ENCODE results near the gene VCAN.

Gene VCAN

DNA sequence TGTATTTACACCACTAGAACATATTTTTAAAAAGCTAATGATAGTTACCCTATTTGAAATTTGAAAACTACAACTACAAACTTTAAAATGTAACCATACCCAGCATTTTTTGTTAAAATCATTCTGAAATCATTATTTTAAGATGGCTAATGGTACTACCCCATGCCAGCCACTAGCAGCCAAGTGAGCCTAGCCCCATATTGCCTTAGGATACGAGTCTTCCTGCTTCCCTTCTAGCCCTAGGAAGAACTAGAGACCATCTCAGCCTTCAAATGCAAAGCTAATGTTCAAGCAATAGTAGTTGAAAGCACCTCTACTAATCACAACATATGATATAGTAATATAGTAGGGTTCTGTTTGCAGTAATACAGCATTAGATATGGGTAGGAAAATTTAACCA is 24.0 kb upstream of the VCAN start:
- DNase-seq (ENCODE audit: low spot score) (no peak), ATAC-seq (ENCODE audit: low read depth) (no peak)
- TF ChIP-seq CTCF (IDR thresholded peaks at IDR 0.05; ENCODE audit: poor library complexity, severe bottlenecking), result no peak
- Histone ChIP-seq H3K36me3 (ENCODE audit: low read depth) (no peaks in the 10 kb centered on the region), H3K4me3 (ENCODE audit: severe bottlenecking) (no peak overlapping the region), H3K27ac (ENCODE audit: poor library complexity, severe bottlenecking) (no peak overlapping the region), H3K4me1 (ENCODE audit: insufficient read depth, poor library complexity, severe bottlenecking) (no peaks in the 10 kb centered on the region), H3K9me3 (ENCODE audit: severe bottlenecking) (no peaks in the 10 kb centered on the region), H3K27me3 (ENCODE audit: insufficient read depth, poor library complexity, severe bottlenecking) (no peaks in the 10 kb centered on the region)

DNA sequence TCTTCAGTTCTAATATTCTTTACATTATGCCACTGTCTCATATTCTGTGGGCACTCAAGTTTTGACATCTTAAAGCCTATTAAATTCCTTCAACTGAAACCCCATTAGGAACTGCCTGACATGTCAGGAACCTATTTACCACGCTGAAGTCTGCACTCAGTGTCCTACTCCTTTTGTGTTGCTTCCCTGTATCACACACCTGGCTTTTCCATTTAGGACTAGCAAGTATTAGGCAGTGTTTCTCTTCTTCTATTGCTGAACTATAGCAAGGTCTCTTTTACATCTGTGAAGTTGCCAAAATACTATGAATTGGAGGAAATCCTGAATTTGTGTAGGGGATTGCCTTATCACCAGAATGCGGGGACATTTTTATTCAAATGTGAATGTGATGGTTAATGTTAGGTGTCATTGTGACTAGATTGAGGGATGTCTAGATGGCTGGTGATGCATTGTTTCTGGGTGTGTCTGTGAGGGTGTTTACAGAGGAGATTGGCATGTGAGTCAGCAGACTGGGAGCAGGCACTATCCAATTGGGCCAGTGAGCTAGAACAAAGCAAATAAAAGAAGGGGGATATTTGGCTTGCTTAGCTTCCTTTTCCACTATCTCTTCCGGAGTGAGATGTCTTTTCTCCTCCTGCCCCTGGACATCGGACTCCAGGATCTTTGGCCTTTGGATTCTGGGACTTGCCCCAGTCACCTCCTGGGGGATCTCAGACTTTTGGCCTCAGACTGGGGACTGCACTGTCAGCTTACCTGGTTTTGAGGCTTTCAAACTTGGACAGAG is 21.2 kb upstream of the VCAN start:
- H3K36me3 ChIP-seq (ENCODE audit: low read depth), result no peaks in the 10 kb centered on the region
- no peak overlapping the region for H3K4me3 ChIP-seq (ENCODE audit: severe bottlenecking)
- peak; percentile 81 for ATAC-seq (ENCODE audit: low read depth)
- H3K4me1 ChIP-seq (ENCODE audit: insufficient read depth, poor library complexity, severe bottlenecking), result no peaks in the 10 kb centered on the region
- peaks cover 5% of the 10 kb centered on the region for H3K9me3 ChIP-seq (ENCODE audit: severe bottlenecking)
- H3K27me3 ChIP-seq (ENCODE audit: insufficient read depth, poor library complexity, severe bottlenecking), result no peaks in the 10 kb centered on the region
- no peak overlapping the region for H3K27ac ChIP-seq (ENCODE audit: poor library complexity, severe bottlenecking)
- TF ChIP-seq CTCF (IDR thresholded peaks at IDR 0.05; ENCODE audit: poor library complexity, severe bottlenecking), result no peak
- DNase-seq (ENCODE audit: low spot score), result no peak

DNA sequence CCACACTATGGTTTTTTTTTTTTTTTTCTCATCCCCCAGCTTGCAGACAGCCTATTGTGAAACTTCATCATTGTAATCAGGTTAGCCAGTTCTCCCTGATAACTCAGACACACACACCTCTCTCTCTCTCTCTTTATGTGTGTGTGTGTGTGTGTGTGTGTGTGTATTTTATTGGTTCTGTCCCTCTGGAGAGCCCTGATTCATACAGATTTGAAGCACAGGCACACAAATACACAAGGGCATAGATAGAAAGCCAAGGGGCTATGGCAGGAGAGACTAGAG is 20.6 kb upstream of the VCAN start:
- H3K36me3 ChIP-seq (ENCODE audit: low read depth), result no peaks in the 10 kb centered on the region
- H3K27ac ChIP-seq (ENCODE audit: poor library complexity, severe bottlenecking), result no peak overlapping the region
- TF ChIP-seq CTCF (IDR thresholded peaks at IDR 0.05; ENCODE audit: poor library complexity, severe bottlenecking), result no peak
- no peaks in the 10 kb centered on the region for H3K27me3 ChIP-seq (ENCODE audit: insufficient read depth, poor library complexity, severe bottlenecking)
- ATAC-seq (ENCODE audit: low read depth) (0 out of 3 replicates have a peak, but pooled peaks have one; percentile 12), DNase-seq (ENCODE audit: low spot score) (no peak)
- no peaks in the 10 kb centered on the region for H3K4me1 ChIP-seq (ENCODE audit: insufficient read depth, poor library complexity, severe bottlenecking)
- no peak overlapping the region for H3K4me3 ChIP-seq (ENCODE audit: severe bottlenecking)
- peaks cover 5% of the 10 kb centered on the region for H3K9me3 ChIP-seq (ENCODE audit: severe bottlenecking)

- H3K9me3 ChIP-seq (ENCODE audit: severe bottlenecking), result peaks cover 5% of the 10 kb centered on the region
- no peak for TF ChIP-seq CTCF (IDR thresholded peaks at IDR 0.05; ENCODE audit: poor library complexity, severe bottlenecking)
- H3K4me1 ChIP-seq (ENCODE audit: insufficient read depth, poor library complexity, severe bottlenecking), result no peaks in the 10 kb centered on the region
- H3K4me3 ChIP-seq (ENCODE audit: severe bottlenecking), result no peak overlapping the region
- H3K36me3 ChIP-seq (ENCODE audit: low read depth), result no peaks in the 10 kb centered on the region
- H3K27ac ChIP-seq (ENCODE audit: poor library complexity, severe bottlenecking), result no peak overlapping the region
- no peak for DNase-seq (ENCODE audit: low spot score)
- no peaks in the 10 kb centered on the region for H3K27me3 ChIP-seq (ENCODE audit: insufficient read depth, poor library complexity, severe bottlenecking)
- no peak for ATAC-seq (ENCODE audit: low read depth)
These were observed 19.6 kb upstream of the VCAN start for GRCh38 chr5:83451955-83452354.

DNA sequence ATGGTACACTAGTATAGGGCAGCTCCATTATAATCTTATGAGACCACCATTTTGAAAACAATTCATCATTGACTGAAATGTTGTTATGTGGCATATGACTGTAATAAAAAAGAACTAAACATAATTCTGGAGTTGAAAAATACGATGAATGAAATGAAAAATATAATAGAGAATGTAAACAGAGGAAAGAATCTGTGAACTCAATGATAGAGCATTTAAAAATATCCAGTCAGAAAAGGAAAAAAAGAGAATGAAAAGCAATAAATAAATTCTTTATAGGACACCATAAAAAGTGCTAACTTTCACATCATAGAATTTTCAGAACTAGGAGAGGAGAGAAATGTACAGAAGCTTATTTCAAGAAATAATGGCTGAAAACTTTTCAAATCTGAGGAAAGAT is 17.6 kb upstream of the VCAN start:
- Histone ChIP-seq H3K36me3 (ENCODE audit: low read depth) (no peaks in the 10 kb centered on the region), H3K4me1 (ENCODE audit: insufficient read depth, poor library complexity, severe bottlenecking) (no peaks in the 10 kb centered on the region), H3K27ac (ENCODE audit: poor library complexity, severe bottlenecking) (no peak overlapping the region), H3K27me3 (ENCODE audit: insufficient read depth, poor library complexity, severe bottlenecking) (no peaks in the 10 kb centered on the region), H3K4me3 (ENCODE audit: severe bottlenecking) (no peak overlapping the region), H3K9me3 (ENCODE audit: severe bottlenecking) (peaks cover 5% of the 10 kb centered on the region)
- no peak for TF ChIP-seq CTCF (IDR thresholded peaks at IDR 0.05; ENCODE audit: poor library complexity, severe bottlenecking)
- ATAC-seq (ENCODE audit: low read depth) (no peak), DNase-seq (ENCODE audit: low spot score) (no peak)
